WERI-Rb-1 (cell line): Measurements from ENCODE around the gene RUFY2.
"Not testable (repeated sequence)": the region's sequence is repeated elsewhere in the genome, so short reads cannot be mapped to it uniquely, and the experiment has no call there.

Source experiments
- DNase-seq: peaks from one replicate; pipeline ENCODE4 v3.0.0-alpha.2; 2020
- H3K27ac ChIP-seq: fragments of 250-450 bp; sonication (Bioruptor Pico); 2 replicates; pipeline ENCODE4 v1.5.1; 2020; ENCODE audit warnings: mild to moderate bottlenecking, moderate library complexity
- H3K27me3 ChIP-seq: fragments of 250-450 bp; sonication (Bioruptor Pico); 2 replicates; pipeline ENCODE4 v1.5.1; 2021; ENCODE audit warnings: mild to moderate bottlenecking, low read depth, moderate library complexity; ENCODE audit not compliant: insufficient read depth, severe bottlenecking
- H3K36me3 ChIP-seq: fragments of 250-450 bp; sonication (Bioruptor Pico); 2 replicates; pipeline ENCODE4 v1.5.1; 2020; ENCODE audit warnings: mild to moderate bottlenecking, moderate library complexity
- H3K4me3 ChIP-seq: 2 replicates; pipeline ENCODE4 v1.5.1; 2011; ENCODE audit warnings: low read depth, mild to moderate bottlenecking, control low read depth, low read length
- H3K9me3 ChIP-seq: fragments of 250-450 bp; sonication (Bioruptor Pico); 2 replicates; pipeline ENCODE4 v1.5.1; 2021; ENCODE audit warnings: mild to moderate bottlenecking, moderate library complexity; ENCODE audit not compliant: severe bottlenecking
- TF ChIP-seq, protein P1 (sequence below): IDR thresholded peaks from 2 replicates; pipeline ENCODE4 v1.5.1; 2011; ENCODE audit warnings: low read depth, mild to moderate bottlenecking, control low read depth, inconsistent platforms, low read length

The RUFY2 gene

DNA sequence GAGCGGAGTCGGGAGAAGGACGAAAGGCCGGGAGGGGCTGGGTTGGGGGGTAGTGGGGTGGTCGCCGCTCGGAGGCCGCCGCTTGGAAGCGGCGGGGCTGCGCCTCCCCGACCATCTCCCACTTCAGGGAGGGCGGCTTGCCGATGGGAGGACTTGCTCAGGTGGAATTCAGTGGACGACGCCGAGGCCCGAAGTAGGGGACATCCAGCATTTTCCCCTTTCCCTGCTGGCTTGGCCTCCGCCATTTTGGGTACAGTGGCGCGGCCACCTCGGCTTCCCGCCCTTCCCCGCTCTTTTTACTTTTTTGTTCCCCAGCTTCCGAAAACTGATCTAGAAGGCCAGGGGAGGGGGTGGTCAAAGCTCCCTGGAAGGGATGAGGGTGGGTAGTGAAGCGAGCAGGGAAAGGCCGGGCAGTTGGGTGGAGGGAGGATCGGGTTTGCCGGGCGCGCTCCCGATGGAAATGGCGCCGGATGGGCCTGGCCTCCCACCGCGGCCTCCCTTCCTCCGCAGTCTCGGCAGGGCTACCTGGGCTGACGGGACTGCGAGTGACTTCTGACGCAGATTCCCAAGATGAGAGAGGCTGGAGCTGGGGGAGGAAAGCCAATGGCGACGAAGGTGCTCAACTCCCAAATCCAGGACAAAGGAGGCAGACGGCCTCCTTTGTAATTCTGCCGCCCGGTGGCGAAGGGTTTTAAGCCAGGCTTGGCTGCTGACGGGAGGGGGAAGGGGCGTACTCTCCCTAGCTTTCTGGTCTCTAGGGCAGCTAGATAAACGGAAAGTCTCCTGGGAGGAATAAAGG is 74.6 kb downstream of the RUFY2 start, which contains the start of gene PBLD:
Gene PBLD (minus strand): TSS at position 670 of the 799 bp plus-strand sequence. CDS start 26,084 bp downstream, outside the sequence.
- Histone ChIP-seq H3K27ac (peak within 1 kb of the TSS; percentile 100), H3K27me3 (no peaks in the 10 kb centered on the region), H3K4me3 (peak within 1 kb of the TSS; percentile 100), H3K36me3 (peaks cover 45% of the 10 kb centered on the region), H3K9me3 (no peaks in the 10 kb centered on the region)
- TF ChIP-seq, protein P1, sequence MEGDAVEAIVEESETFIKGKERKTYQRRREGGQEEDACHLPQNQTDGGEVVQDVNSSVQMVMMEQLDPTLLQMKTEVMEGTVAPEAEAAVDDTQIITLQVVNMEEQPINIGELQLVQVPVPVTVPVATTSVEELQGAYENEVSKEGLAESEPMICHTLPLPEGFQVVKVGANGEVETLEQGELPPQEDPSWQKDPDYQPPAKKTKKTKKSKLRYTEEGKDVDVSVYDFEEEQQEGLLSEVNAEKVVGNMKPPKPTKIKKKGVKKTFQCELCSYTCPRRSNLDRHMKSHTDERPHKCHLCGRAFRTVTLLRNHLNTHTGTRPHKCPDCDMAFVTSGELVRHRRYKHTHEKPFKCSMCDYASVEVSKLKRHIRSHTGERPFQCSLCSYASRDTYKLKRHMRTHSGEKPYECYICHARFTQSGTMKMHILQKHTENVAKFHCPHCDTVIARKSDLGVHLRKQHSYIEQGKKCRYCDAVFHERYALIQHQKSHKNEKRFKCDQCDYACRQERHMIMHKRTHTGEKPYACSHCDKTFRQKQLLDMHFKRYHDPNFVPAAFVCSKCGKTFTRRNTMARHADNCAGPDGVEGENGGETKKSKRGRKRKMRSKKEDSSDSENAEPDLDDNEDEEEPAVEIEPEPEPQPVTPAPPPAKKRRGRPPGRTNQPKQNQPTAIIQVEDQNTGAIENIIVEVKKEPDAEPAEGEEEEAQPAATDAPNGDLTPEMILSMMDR, result peak; percentile 55
- peak; percentile 86 for DNase-seq

DNA sequence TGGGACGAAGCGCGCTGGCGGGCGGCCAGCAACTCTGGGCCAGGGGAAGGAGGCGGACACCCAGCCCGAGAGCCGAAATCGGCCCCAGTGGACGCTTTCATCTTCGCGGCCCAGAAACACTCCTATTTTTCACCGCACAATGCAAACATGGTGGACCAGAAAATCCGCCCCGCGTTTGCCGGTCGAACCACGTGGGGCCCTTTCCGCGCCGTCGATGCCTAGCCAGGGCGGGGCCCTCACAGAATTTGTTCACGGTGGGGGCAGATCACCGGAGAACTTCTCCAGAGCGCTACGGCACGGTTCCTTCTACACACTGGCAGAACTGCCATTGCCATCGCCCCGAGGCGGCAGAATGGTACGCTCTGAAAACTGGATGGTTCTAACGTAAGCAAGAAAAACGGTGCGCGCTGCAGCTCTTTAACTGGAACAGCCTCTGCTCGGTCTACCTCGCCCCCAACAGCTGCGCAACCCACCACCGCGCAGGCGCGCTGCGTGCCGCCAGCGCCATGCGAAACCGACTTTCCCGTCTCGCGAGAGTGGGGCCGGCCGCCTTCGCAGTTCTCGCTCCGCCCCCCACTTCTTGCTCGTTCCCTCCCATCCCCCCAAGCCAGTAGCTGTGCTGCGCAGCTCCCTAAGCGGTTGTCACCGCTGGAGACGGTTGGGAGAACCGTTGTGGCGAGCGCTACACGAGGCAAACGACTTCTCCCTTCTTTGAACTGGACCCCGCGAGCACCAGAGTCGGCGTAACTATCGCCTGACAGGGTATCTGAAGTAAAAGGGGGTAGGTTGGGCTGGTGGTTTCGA is 75.4 kb downstream of the RUFY2 start, which contains the start of gene HNRNPH3:
Gene HNRNPH3 (plus strand): TSS at position 610 of the 804 bp plus-strand sequence. CDS start 5,158 bp downstream, outside the sequence.
- H3K27me3 ChIP-seq, result no peaks in the 10 kb centered on the region
- peak within 1 kb of the TSS; percentile 100 for H3K27ac ChIP-seq
- H3K9me3 ChIP-seq, result no peaks in the 10 kb centered on the region
- peak within 1 kb of the TSS; percentile 100 for H3K4me3 ChIP-seq
- TF ChIP-seq, protein P1, result no peak
- peaks cover 37% of the 10 kb centered on the region for H3K36me3 ChIP-seq
- DNase-seq, result peak; percentile 98

DNA sequence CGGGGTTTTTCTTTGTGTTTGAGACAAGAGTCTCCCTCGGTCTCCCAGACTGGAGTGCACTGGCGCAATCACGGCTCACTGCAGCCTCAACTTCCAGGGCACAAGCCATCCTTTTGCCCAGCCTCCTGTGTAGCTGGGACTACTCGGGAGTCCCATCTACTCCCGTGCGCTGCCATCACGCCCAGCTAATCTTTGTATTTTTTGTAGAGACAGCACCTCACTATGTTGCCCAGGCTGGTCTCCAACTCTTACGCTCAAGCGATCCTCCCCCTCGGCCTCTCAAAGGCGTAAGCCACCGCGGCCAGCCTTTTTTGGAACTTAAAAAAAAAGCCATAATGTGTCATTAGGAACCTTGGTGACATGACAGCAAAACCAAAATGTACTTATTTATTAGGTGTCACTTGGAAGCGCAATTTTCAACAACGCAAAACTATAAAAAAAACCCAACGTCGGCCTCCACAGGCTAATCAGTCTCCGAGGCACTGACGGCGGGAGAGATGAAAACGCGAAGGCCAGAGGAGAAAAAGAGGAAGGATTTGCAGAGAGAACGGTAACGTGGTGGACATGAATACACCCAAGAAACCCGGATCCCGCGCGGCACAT is 76.1 kb downstream of the RUFY2 start:
- H3K9me3 ChIP-seq, result no peaks in the 10 kb centered on the region
- TF ChIP-seq, protein P1, result no peak
- H3K36me3 ChIP-seq, result peaks cover 30% of the 10 kb centered on the region
- no peak for DNase-seq
- no peaks in the 10 kb centered on the region for H3K27me3 ChIP-seq
- peak overlapping the region; percentile 100 for H3K4me3 ChIP-seq
- peak overlapping the region; percentile 100 for H3K27ac ChIP-seq

DNA sequence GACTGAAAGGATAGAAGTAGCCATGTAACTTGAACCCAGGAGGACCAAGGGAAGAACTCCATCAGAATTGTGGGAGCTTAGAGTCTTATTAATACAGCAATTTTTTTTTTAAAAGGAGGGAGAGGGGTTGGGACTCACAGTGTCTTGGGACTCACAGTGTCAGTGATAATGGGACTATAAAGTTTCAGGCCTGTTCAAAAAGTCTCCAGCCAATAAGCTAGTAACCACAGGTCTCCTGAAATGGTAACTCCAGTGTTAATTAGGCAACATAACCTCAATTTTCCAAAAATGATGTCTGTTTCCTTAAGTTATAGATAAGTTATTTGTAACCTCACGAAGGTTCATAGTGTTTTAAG is 77.6 kb downstream of the RUFY2 start:
- no peak overlapping the region for H3K27ac ChIP-seq
- no peaks in the 10 kb centered on the region for H3K27me3 ChIP-seq
- H3K4me3 ChIP-seq, result no peak overlapping the region
- no peaks in the 10 kb centered on the region for H3K9me3 ChIP-seq
- DNase-seq, result no peak
- peaks cover 23% of the 10 kb centered on the region for H3K36me3 ChIP-seq
- TF ChIP-seq, protein P1, result no peak

DNA sequence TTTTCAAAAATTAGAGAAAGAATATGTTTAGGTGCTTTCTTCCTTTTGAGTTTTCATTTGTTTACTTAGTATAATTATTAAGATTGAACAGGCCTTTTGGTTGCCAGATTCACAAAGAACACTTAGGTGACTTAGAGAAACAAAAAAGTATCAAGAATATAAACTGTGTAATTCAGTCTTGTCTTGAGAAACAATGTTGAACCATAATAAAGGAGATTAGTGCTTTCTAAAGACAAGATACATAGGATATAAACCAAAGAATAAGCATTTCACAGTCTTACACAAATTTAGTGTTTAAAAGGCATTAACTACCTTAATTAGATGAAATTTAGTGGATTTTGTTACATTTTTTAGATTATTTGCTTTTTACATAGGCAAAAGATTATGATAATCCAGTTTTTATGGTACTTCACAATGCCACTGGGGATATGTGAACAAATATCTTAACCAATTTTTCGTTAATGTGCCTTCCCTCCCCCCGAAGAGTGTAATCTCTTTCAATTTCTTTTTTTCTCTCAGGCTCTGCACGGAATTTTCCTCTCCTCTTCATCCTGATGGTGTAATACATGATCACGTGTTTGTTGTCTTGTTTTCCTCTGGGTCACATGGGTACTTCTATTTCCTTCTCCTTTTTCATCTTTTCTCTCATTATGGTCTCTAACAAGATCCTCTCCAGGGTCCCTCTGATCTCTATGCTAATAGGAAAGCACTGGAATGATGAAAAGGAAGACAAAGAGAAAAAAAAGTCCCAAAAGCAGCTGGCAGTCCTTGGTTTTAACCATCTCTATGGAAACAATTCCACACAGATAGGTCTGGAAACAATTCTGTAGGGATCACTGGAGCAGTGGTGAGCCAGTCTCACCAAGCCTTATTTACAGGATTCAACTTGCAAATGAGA is 78.9 kb downstream of the RUFY2 start:
- Histone ChIP-seq H3K27me3 (no peaks in the 10 kb centered on the region), H3K4me3 (no peak overlapping the region), H3K9me3 (no peaks in the 10 kb centered on the region), H3K27ac (no peak overlapping the region), H3K36me3 (peaks cover 11% of the 10 kb centered on the region)
- DNase-seq, result no peak
- TF ChIP-seq, protein P1, result no peak

DNA sequence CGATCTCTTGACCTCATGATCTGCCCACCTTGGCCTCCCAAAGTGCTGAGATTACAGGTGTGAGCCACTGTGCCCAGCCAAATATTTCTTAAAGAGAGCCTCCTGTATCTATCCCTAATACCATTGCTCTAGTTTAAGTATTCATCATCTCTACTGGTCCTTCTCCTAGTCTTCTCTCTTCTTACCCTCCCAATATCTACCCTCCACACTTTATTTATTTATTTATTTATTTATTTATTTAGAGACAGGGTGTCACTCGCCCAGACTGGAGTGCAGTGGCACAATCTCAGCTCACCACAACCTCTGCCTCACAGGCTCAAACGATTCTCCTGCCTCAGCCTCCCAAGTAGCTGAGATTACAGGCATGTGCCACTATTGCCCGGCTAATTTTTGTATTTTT is 82.7 kb downstream of the RUFY2 start:
- not testable (repeated sequence) for H3K4me3 ChIP-seq, DNase-seq, H3K27me3 ChIP-seq, H3K27ac ChIP-seq, H3K9me3 ChIP-seq, H3K36me3 ChIP-seq
